CD4-positive, alpha-beta T cell treated with Interleukin-17A for 1 hour (primary cell): ENCODE measurements around the gene CWC25.

Experiments used
- DNase-seq: peaks from one replicate; pipeline ENCODE4 v3.0.0-alpha.2; 2020

CWC25 gene

DNA sequence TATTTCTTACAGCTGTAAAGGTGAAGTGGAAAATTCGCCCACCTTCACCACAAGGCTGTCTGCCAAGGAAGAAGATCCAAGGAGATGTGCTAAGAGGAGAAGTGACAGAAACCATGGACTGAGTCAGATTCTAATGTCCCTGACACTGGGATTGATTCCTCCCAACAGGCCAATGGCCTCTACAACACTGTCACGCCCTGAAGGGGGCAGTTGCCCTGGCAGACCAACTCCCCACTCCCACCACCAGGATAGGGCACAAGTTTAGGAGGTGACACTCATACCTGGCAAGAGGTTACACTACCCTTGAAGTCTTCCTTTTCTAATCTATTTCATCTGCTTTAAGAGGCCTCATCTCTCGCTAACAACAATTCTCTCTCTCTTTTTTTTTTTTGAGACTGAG lies 41.9 kb downstream of the CWC25 start:
- no peak for DNase-seq

DNA sequence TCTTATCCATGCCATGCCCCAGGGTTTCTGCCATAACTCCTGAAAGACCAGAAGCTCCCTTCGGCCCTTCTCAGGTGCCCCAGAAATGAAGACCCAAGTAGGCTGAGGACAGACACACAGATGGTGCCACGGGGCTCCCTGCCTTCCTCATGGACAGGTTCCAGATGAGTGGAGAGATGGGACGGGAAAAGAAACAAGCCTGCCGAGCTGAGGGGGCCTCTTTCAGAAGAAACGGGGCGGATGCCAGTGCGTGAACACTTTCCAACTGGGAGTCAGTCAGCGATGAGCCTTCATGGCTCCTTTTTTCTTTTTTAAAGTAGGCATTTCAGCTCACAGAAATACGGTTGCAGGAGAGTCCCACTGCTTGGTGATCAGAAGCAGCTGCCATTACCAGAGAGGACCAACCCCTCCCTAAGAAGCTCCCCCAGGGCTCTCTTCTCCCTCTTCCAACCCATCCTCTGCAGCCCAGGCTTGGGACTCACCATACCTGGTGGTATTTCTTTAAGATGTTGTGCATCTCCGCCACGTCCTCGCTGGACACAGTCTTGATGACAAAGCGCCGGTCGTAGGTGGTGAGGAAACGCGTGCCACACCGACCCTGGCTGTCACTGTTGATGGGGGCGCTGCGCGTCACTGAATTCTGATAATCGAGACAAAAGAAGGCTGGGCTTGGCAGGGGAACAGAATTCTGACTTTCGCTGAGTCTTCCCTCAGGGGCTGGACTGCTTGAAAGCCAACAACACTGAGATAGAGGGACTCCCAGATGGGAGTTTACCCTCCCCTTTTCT lies 45.0 kb downstream of the CWC25 start:
- no peak for DNase-seq

DNA sequence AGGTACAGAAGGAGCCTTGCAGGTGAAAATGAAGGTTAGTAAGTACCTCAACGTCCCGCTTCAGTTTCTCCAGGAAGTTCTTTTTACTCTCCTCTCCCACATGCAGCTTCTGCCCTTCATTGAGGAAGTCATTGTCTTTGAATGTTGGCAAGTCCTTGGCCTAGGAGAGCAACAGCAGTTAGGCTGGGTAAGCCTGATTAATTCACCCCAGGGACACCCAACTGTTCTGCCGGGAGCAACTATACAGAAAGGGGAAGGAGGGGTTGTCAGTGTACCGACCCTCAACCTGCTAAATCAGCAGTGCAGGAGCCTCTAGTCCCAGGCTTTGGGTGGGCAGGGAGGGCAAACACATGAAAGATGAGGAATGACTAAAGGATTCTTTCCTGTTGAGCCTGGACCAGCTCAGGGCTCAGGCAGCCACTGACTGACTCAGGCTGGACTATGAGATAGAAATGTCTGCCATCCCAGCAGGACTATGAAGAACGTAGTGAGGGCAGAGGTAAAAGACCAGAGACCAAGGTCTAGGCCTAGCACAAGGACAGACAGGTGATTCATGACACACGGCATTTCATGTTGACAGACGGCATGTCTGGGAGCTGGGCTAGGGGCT lies 47.4 kb downstream of the CWC25 start:
- no peak for DNase-seq

DNA sequence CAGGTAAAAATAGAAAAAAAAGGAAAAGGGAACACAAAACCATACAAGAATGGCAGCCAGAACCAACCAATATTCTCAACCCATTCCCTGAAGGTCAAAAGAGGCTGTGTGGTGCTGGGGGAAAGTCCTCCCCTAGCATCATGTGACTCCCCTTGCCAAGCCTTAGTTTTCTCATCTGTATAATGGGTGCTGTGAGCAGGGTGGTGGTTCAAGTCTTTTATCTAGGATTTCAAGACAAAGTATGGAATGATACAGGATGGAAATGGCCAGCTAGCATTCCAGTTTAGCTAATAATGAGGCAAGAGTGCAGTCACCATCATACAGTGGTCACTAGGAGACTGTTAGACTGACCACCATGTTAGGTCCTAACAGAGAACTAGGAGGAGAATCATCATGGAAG lies 51.9 kb downstream of the CWC25 start:
- no peak for DNase-seq

DNA sequence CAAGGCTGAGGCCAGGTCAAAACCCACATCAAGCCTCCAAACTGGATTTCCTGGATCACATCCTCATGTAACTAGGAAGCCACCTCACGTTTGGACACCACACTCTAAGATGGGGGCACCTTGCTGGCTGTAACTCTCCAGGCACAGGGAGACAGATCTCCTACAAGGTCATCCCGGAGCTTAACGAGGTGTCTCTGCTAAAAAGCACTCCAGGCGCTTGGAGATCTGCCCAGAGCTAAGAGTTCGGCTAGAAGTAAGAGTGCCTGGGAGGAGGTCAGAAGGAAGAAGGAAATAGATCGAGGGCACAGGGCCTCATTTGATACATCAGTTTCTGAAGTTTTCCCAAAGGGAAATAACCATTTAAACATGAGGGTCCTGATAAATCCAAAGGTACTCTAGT lies 56.7 kb downstream of the CWC25 start:
- DNase-seq, result no peak

DNA sequence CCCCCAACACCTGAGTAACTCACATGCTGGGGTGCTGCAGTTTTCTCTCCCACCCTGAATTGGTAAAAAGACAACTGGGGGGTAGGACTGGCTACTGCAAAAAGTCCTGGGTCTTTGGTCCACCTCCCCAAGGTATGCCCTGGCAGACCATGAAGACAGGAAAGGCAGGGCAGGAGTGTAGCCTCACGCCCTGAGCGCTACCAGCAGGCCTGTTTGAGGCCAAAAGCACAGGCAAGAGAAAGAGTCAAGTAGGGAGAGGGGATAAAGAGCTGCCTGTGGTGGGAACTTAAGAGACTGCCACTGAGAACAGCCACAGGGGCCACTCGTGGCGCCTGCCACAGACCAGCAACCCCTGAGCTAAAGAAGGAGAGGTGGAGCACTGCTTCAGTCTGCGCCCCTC lies 58.8 kb downstream of the CWC25 start:
- DNase-seq, result no peak

DNA sequence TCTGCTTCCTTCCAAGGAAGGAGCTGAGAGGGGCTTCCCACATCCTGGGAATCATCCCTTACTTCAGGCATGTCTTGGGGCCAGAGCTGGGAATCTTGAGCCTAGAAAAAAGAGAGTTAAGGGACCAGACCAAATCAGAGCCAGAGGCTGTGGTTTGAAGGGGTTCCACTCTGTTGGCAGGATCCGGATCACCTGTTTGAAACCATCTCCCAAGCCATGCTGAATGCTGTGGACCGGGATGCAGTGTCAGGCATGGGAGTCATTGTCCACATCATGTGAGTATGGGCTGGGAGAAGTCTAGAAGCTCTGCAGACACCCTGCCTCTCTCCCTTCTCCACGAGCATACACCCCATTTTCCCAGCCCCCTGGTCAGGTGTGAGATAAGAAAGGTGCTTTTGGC lies 62.9 kb downstream of the CWC25 start:
- DNase-seq, result no peak

DNA sequence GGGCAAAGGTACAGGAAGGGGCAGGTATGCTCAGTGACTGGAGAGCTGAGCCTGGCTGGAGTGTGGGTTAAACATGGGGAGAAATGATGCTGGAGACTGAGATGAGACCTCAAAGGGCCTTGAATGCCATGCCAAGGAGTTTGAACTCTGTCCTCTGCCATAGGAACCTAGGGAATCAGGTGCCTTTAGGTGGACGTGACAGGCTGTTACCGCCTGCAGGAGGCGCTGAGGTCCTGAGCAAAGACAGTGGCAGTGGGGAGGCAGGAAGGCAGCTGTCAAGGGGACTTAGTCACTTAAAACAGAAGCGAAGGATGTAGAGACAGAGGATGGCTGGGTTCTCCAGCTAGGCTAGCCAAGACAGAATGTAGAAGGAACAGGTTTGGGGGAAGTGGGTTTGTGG lies 63.5 kb downstream of the CWC25 start:
- DNase-seq, result peak; percentile 24

DNA sequence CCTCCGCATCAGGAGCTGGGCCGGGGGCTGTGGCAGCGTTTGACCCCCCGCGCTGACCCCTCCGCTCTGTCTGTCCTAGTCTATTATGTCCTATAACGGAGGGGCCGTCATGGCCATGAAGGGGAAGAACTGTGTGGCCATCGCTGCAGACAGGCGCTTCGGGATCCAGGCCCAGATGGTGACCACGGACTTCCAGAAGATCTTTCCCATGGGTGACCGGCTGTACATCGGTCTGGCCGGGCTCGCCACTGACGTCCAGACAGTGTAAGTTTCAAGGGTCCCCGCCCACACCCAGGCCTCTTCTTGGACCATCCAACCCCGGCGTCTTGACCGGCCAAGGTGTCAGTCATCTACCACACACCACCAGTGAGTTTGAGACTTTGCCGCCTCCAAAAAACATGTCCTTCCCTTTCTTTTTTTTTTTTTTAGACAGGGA lies 72.0 kb downstream of the CWC25 start:
- no peak for DNase-seq

DNA sequence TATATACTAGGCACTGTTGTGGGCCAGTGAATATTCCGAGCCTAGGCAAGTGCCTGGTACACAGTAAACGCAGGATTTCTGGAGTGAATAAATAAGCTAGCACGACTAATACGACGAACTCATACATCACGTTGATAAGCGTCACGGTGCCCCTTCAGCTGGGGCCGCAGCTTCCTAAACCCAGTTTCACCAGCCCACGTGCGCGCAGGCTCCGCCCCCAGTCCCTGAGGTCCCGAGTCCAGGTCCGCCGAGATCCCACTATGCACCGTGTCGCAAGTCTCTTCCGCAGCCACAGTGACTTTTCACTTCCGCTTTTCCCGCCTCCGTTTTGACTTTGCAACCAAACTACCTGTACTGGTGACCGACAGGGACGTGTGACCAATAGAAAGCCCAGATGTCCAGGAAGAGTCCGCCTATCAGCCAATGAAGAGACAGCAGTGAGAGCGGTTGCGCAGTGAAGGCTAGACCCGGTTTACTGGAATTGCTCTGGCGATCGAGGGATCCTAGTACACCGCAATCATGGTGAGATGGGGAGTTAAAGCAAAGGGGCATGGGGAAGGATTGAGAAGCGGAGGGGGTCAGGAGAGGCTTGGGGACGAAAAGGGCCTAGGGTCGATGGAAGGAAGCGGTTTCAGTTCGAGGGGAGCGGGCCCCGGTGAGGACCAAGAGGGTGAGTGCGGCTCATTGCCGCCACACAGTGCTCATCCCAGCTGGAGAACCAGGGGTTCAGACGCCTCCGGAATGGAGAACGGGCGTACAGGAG lies 72.6 kb downstream of the CWC25 start, which contains the start of gene PSMB3:
PSMB3 (plus strand) TSS at position 434 of the 763 bp plus-strand sequence; CDS start at position 520, 86 bp downstream.
- DNase-seq, result peak; percentile 99

DNA sequence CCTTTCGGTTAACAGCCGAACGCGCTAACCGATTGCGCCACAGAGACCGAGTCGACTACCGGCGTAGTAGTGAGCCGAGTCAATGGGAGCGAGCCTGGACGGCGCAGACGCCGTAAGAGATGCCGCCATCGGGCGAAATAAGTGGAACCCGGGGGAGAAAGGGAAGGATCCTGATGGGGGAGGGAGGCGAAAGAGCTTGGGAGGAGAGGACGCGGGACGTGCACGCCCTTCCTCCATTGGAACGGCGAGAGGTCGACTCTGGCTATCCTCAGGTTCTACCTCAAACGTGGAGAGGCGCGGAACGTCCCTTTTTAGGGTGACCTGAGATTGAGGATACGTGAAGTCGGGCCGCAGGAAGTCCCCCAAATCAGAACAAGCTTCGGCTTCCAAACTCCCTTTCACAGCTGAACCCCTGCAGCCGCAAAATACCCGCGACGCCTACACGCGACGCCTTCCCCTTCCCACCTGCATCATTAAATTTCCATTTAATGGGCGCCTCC lies 73.3 kb downstream of the CWC25 start:
- peak; percentile 86 for DNase-seq

DNA sequence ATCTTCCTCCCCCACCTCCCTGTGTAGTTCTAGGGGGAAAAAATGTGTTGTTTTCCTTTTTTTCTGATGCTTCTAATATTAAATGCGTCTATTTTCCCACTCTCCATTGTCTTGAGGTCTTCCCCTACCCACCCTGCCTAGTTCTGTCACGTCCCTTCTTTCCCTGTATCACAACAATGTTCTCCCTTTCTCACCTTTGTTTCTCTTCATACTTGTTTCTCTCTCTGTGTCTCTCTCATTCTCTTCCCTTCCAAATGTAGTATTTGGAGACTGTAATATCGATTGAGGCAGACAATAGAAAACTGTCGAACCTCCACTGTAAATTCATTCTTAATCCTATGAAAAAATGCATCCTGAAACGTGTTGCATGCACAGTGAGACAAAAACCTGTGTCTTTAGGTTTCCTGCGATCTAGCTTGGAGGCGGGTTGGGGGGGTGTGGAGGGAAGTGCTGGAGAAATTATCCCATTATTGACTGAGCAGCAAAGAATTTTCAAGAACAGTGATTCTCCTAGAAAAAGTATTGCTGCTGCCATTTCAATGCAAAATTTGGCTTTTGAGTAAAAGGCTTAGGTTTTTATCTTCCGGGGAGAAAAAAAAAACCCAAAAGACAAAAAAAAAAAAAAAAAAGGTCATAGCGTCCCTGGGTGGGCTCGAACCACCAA lies 73.8 kb downstream of the CWC25 start:
- DNase-seq, result no peak
